ENCODE data around the gene LARGE1. TPM values are rescaled to one million over a fixed set of nuclear protein-coding genes. Genes with fewer than 3 reads are reported as not detected.

LARGE1 gene
- total and polyA plus RNA-seq, 2 of the 13 experiments (the other 11 are each of a cell fraction or from before 2014, with no cell fraction given), result 8.4 to 11.0 TPM

DNA sequence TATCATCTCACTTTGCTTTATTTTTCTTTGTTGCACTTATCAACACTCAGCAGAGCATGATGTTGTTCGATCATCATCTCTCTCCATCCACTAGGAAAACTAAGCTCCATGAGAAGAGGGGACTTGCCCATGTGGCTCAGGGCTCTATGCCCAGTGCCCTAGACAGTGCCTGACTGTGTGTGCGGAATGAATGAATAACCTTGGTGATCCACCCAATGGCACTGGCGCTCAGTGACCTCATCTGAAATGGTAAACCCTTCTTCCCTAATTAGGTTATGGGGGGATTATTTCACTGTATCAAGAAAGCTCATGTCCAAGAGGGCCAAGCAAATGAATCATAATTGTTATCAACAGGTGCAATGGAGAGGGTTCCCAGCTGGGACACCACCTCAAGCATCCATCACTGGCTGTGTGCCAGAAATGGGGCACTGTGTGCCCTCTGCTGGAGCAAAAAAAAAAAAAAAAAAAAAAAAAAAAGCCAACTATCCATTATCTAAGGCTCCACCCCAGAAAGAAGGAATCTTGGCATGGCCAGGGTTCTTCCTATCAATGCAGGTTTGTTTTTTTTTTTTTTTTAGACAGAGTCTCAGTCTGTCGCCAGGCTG lies 172.6 kb downstream of the LARGE1 start:
- no peak overlapping the region for H3K9ac ChIP-seq (ENCODE audit: insufficient read depth, low read depth, low read length)
- H3K36me3 ChIP-seq (replicated peaks in 1 of 2; ENCODE audit: control insufficient read depth in 1 of 2, insufficient read depth in 2 of 2, low read length in 2 of 2), result no peaks in the 10 kb centered on the region
- H3K79me2 ChIP-seq (ENCODE audit: insufficient read depth, low read length), result no peaks in the 10 kb centered on the region
- H3K4me1 ChIP-seq (ENCODE audit: insufficient read depth, low read length), result peaks cover 16% of the 10 kb centered on the region
- no peaks in the 10 kb centered on the region for H3K9me3 ChIP-seq (ENCODE audit: low read length)
- intact Hi-C loops (cut with micrococcal nuclease; ENCODE audit: unreplicated experiment), result no loop called here
- no peak for DNase-seq (ENCODE audit: low spot score)
- no peak for ATAC-seq
- POLR2A ChIA-PET, result no interaction called here
- CTCF ChIA-PET (ENCODE audit: low intra/inter-chr PET ratio, low total read pairs), result no interaction called here
- no peaks in the 10 kb centered on the region for H3K27me3 ChIP-seq (ENCODE audit: control insufficient read depth in 1 of 2, insufficient read depth in 2 of 2, low read length in 2 of 2)
- no peak overlapping the region for H3K27ac ChIP-seq (ENCODE audit: extremely low read length, insufficient read depth, low read length)
- H3K4me2 ChIP-seq (ENCODE audit: low read depth, low read length), result no peak overlapping the region
- BruUV-seq (replicated peaks), result no TSS peak
- in situ Hi-C loops (cut with HindIII; ENCODE audit: extremely low pct_ligation_motif_present, low pct_unique_long_range_greater_than_20kb), result no loop called here
- no peaks in the 10 kb centered on the region for H4K20me1 ChIP-seq (ENCODE audit: insufficient read depth, low read length)
- 100% methylated on average over 4 of the region's 4 CpGs for WGBS (ENCODE audit: low lambda C conversion rate)
- TF ChIP-seq ZNF430 (CRISPR knock-in tag; IDR thresholded peaks at IDR 0.05) (no peak), MEF2D (CRISPR knock-in tag; IDR thresholded peaks at IDR 0.05) (no peak), NFE2L2 (IDR thresholded peaks at IDR 0.05; ENCODE audit: low read length) (no peak), SRSF9 (IDR thresholded peaks at IDR 0.05; ENCODE audit: borderline replicate concordance, insufficient read depth, low read depth, low read length, poor library complexity, severe bottlenecking) (no peak), HNRNPUL1 (IDR thresholded peaks at IDR 0.05; ENCODE audit: low read depth, low read length) (no peak)
- TF ChIP-seq, protein P1, sequence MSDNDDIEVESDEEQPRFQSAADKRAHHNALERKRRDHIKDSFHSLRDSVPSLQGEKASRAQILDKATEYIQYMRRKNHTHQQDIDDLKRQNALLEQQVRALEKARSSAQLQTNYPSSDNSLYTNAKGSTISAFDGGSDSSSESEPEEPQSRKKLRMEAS (IDR thresholded peaks at IDR 0.05), result no peak
- H3K4me3 ChIP-seq (replicated peaks in 1 of 3; ENCODE audit: insufficient read depth in 1 of 3, low read depth in 2 of 3, low read length in 3 of 3), result no peak overlapping the region
- no peak overlapping the region for H2AFZ ChIP-seq (ENCODE audit: low read length)
- FAIRE-seq, result no peak

DNA sequence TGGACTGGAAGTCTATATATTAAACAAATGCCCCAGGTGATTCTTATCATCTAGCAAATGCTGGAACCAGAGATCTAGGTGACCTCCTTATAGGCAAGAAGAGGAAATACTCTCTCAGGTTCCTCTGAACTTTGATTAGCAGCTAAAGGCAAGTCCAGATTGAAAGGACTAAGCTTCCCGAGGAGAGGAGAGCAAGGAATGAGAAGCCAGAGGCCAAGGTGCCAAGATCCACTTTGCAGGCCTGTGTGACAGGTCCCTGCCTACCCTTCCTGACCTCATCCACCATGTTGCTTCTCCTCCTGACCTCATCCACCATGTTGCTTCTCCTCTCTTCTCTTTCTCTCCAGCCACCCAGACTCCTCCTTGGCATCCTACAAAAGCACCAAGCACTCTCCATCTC lies 173.2 kb downstream of the LARGE1 start:
- no peak overlapping the region for H3K27ac ChIP-seq (ENCODE audit: extremely low read length, insufficient read depth, low read length)
- TF ChIP-seq, protein P2, sequence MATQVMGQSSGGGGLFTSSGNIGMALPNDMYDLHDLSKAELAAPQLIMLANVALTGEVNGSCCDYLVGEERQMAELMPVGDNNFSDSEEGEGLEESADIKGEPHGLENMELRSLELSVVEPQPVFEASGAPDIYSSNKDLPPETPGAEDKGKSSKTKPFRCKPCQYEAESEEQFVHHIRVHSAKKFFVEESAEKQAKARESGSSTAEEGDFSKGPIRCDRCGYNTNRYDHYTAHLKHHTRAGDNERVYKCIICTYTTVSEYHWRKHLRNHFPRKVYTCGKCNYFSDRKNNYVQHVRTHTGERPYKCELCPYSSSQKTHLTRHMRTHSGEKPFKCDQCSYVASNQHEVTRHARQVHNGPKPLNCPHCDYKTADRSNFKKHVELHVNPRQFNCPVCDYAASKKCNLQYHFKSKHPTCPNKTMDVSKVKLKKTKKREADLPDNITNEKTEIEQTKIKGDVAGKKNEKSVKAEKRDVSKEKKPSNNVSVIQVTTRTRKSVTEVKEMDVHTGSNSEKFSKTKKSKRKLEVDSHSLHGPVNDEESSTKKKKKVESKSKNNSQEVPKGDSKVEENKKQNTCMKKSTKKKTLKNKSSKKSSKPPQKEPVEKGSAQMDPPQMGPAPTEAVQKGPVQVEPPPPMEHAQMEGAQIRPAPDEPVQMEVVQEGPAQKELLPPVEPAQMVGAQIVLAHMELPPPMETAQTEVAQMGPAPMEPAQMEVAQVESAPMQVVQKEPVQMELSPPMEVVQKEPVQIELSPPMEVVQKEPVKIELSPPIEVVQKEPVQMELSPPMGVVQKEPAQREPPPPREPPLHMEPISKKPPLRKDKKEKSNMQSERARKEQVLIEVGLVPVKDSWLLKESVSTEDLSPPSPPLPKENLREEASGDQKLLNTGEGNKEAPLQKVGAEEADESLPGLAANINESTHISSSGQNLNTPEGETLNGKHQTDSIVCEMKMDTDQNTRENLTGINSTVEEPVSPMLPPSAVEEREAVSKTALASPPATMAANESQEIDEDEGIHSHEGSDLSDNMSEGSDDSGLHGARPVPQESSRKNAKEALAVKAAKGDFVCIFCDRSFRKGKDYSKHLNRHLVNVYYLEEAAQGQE (IDR thresholded peaks at IDR 0.05; ENCODE audit: borderline replicate concordance in 1 of 2, low read depth in 1 of 2, low read length in 2 of 2), result no peak
- TF ChIP-seq, protein P3, sequence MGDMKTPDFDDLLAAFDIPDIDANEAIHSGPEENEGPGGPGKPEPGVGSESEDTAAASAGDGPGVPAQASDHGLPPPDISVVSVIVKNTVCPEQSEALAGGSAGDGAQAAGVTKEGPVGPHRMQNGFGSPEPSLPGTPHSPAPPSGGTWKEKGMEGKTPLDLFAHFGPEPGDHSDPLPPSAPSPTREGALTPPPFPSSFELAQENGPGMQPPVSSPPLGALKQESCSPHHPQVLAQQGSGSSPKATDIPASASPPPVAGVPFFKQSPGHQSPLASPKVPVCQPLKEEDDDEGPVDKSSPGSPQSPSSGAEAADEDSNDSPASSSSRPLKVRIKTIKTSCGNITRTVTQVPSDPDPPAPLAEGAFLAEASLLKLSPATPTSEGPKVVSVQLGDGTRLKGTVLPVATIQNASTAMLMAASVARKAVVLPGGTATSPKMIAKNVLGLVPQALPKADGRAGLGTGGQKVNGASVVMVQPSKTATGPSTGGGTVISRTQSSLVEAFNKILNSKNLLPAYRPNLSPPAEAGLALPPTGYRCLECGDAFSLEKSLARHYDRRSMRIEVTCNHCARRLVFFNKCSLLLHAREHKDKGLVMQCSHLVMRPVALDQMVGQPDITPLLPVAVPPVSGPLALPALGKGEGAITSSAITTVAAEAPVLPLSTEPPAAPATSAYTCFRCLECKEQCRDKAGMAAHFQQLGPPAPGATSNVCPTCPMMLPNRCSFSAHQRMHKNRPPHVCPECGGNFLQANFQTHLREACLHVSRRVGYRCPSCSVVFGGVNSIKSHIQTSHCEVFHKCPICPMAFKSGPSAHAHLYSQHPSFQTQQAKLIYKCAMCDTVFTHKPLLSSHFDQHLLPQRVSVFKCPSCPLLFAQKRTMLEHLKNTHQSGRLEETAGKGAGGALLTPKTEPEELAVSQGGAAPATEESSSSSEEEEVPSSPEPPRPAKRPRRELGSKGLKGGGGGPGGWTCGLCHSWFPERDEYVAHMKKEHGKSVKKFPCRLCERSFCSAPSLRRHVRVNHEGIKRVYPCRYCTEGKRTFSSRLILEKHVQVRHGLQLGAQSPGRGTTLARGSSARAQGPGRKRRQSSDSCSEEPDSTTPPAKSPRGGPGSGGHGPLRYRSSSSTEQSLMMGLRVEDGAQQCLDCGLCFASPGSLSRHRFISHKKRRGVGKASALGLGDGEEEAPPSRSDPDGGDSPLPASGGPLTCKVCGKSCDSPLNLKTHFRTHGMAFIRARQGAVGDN (CRISPR knock-in tag; IDR thresholded peaks at IDR 0.05), result no peak
- TF ChIP-seq MTF1 (CRISPR knock-in tag; IDR thresholded peaks at IDR 0.05), result no peak
- TF ChIP-seq SCMH1 (CRISPR knock-in tag; IDR thresholded peaks at IDR 0.05; ENCODE audit: borderline replicate concordance), result no peak

More for the DNA sequence above, 173.2 kb downstream of the LARGE1 start:
- FAIRE-seq, result no peak
- 60% methylated on average over 1 of the region's 1 CpG for WGBS (ENCODE audit: low lambda C conversion rate)
- POLR2A ChIA-PET, result no interaction called here
- no peaks in the 10 kb centered on the region for H3K36me3 ChIP-seq (replicated peaks in 1 of 2; ENCODE audit: control insufficient read depth in 1 of 2, insufficient read depth in 2 of 2, low read length in 2 of 2)
- CTCF ChIA-PET (ENCODE audit: low intra/inter-chr PET ratio, low total read pairs), result no interaction called here
- H3K9me3 ChIP-seq (ENCODE audit: low read length), result no peaks in the 10 kb centered on the region
- intact Hi-C loops (cut with micrococcal nuclease; ENCODE audit: unreplicated experiment) (no loop called here), in situ Hi-C loops (cut with HindIII; ENCODE audit: extremely low pct_ligation_motif_present, low pct_unique_long_range_greater_than_20kb) (no loop called here)
- no peaks in the 10 kb centered on the region for H3K27me3 ChIP-seq (ENCODE audit: control insufficient read depth in 1 of 2, insufficient read depth in 2 of 2, low read length in 2 of 2)
- no peak overlapping the region for H2AFZ ChIP-seq (ENCODE audit: low read length)
- no peaks in the 10 kb centered on the region for H4K20me1 ChIP-seq (ENCODE audit: insufficient read depth, low read length)
- DNase-seq (ENCODE audit: low spot score), result no peak
- BruUV-seq (replicated peaks), result no TSS peak
- H3K4me2 ChIP-seq (ENCODE audit: low read depth, low read length), result no peak overlapping the region
- H3K9ac ChIP-seq (ENCODE audit: insufficient read depth, low read depth, low read length), result no peak overlapping the region
- H3K4me3 ChIP-seq (replicated peaks in 1 of 3; ENCODE audit: insufficient read depth in 1 of 3, low read depth in 2 of 3, low read length in 3 of 3), result no peak overlapping the region
- no peak for ATAC-seq
- H3K4me1 ChIP-seq (ENCODE audit: insufficient read depth, low read length), result peaks cover 16% of the 10 kb centered on the region
- no peaks in the 10 kb centered on the region for H3K79me2 ChIP-seq (ENCODE audit: insufficient read depth, low read length)
